ENCODE measurements around the gene CPNE5. TPM values are rescaled to one million over a fixed set of nuclear protein-coding genes. Genes with fewer than 3 reads are reported as not detected.

Gene CPNE5
- polyA plus RNA-seq, 1 of the 3 experiments (the other 2 are of a cell fraction): 0.30 TPM

- CTCF ChIA-PET: interaction anchor here (0.7 to 9.0 kb wide), 5 partner anchors 8 to 244 kb away, joined by 3 to 69 read pairs (median 21); no protein-coding TSS in a partner anchor
- H3K9me3 ChIP-seq: no peaks in the 10 kb centered on the region
- 84% methylated on average over 5 of the region's 5 CpGs for WGBS (ENCODE audit: low lambda C conversion rate)
Observed at GRCh38 chr6:36774331-36774730, 64.9 kb downstream of the CPNE5 start.

GRCh38 chr6:36772397-36772796 is 66.8 kb downstream of the CPNE5 start:
- H3K4me3 ChIP-seq (ENCODE audit: low read depth in 2 of 2, low read length in 1 of 2): no peak overlapping the region
- no peak overlapping the region for H2AFZ ChIP-seq (ENCODE audit: low read depth)
- H4K20me1 ChIP-seq (ENCODE audit: insufficient read depth): no peaks in the 10 kb centered on the region
- H3K9me2 ChIP-seq: no peaks in the 10 kb centered on the region
- H3K27ac ChIP-seq (ENCODE audit: low read depth in 2 of 2, low read length in 1 of 2): no peak overlapping the region
- no peaks in the 10 kb centered on the region for H3K9me3 ChIP-seq
- 94% methylated on average over 8 of the region's 8 CpGs for WGBS (ENCODE audit: low lambda C conversion rate)
- no peaks in the 10 kb centered on the region for H3K79me2 ChIP-seq (ENCODE audit: insufficient read depth)
- H3K4me2 ChIP-seq: no peak overlapping the region
- no peak overlapping the region for H3K9ac ChIP-seq
- ChIA-PET POLR2A (no interaction called here), CTCF (interaction anchor here (0.7 to 9.0 kb wide), 5 partner anchors 11 to 246 kb away, joined by 3 to 69 read pairs (median 5); no protein-coding TSS in a partner anchor)
- no peaks in the 10 kb centered on the region for H3K36me3 ChIP-seq (replicated peaks in 1 of 2; ENCODE audit: control insufficient read depth in 1 of 2, insufficient read depth in 2 of 2, low read length in 1 of 2)
- no peak for TF ChIP-seq PBX3 (IDR thresholded peaks at IDR 0.05)
- no peak for TF ChIP-seq MEF2A (IDR thresholded peaks at IDR 0.05; ENCODE audit: borderline replicate concordance, low read depth)
- TF ChIP-seq MXI1 (IDR thresholded peaks at IDR 0.05; ENCODE audit: low read depth, low read length): no peak
- no peak for TF ChIP-seq SMC3 (IDR thresholded peaks at IDR 0.05; ENCODE audit: low read depth, low read length)
- TF ChIP-seq IRF3 (IDR thresholded peaks at IDR 0.05; ENCODE audit: low read depth, low read length): no peak
- no peak for TF ChIP-seq ZBTB33 (IDR thresholded peaks at IDR 0.05; ENCODE audit: borderline replicate concordance, low read depth)
- no peak for TF ChIP-seq GATA2 (CRISPR knock-in tag; IDR thresholded peaks at IDR 0.05)
- TF ChIP-seq CHD2 (IDR thresholded peaks at IDR 0.05; ENCODE audit: low read length, partially characterized antibody): no peak
- no peak for TF ChIP-seq MAX (IDR thresholded peaks at IDR 0.05; ENCODE audit: low read depth)
- TF ChIP-seq FOXM1 (IDR thresholded peaks at IDR 0.05; ENCODE audit: low read depth): no peak
- no peak for TF ChIP-seq GABPA (IDR thresholded peaks at IDR 0.05; ENCODE audit: low read depth)
- TF ChIP-seq JUND (IDR thresholded peaks at IDR 0.05): no peak
- no peak for TF ChIP-seq RXRA (IDR thresholded peaks at IDR 0.05; ENCODE audit: borderline replicate concordance, low read depth)
- no peak for TF ChIP-seq YY1 (IDR thresholded peaks at IDR 0.05; ENCODE audit: low read depth)
- TF ChIP-seq NFIC (IDR thresholded peaks at IDR 0.05; ENCODE audit: borderline replicate concordance): no peak
- TF ChIP-seq REST (IDR thresholded peaks at IDR 0.05; ENCODE audit: low read depth, low read length): no peak
- no peak for TF ChIP-seq NRF1 (IDR thresholded peaks at IDR 0.05; ENCODE audit: low read depth, low read length)
- no peak for TF ChIP-seq POLR2AphosphoS5 (IDR thresholded peaks at IDR 0.05; ENCODE audit: low read depth, low read length)
- TF ChIP-seq EP300 (IDR thresholded peaks at IDR 0.05; ENCODE audit: borderline replicate concordance in 1 of 2, low read depth in 1 of 2, low read length in 1 of 2): no peak
- H3F3A ChIP-seq (replicated peaks; ENCODE audit: insufficient read depth): no peaks in the 10 kb centered on the region
- peaks cover 11 to 13% of the 10 kb centered on the region in 2 experiments; a peak in 3 of 4 replicates for H3K4me1 ChIP-seq (ENCODE audit: control insufficient read depth in 1 of 2, insufficient read depth in 2 of 2, low read depth in 1 of 2, low read length in 1 of 2)
- no peak for DNase-seq
- 0 out of 2 replicates have a peak, but pooled peaks cover 7% of the 10 kb centered on the region for H3K27me3 ChIP-seq (ENCODE audit: insufficient read depth)

More at GRCh38 chr6:36774331-36774730, 64.9 kb downstream of the CPNE5 start:
- Histone ChIP-seq H3K4me1 (ENCODE audit: control insufficient read depth in 1 of 2, insufficient read depth in 2 of 2, low read depth in 1 of 2, low read length in 1 of 2) (peaks cover 9% of the 10 kb centered on the region in 2 experiments; a peak in 3 of 4 replicates), H3K4me3 (ENCODE audit: low read depth in 2 of 2, low read length in 1 of 2) (no peak overlapping the region), H3K27ac (ENCODE audit: low read depth in 2 of 2, low read length in 1 of 2) (no peak overlapping the region), H3K36me3 (replicated peaks in 1 of 2; ENCODE audit: control insufficient read depth in 1 of 2, insufficient read depth in 2 of 2, low read length in 1 of 2) (no peaks in the 10 kb centered on the region), H3F3A (replicated peaks; ENCODE audit: insufficient read depth) (no peaks in the 10 kb centered on the region), H3K9ac (no peak overlapping the region), H3K9me2 (no peaks in the 10 kb centered on the region), H3K4me2 (no peak overlapping the region), H3K27me3 (ENCODE audit: insufficient read depth) (0 out of 2 replicates have a peak, but pooled peaks cover 7% of the 10 kb centered on the region), H2AFZ (ENCODE audit: low read depth) (no peak overlapping the region), H3K79me2 (ENCODE audit: insufficient read depth) (no peaks in the 10 kb centered on the region), H4K20me1 (ENCODE audit: insufficient read depth) (no peaks in the 10 kb centered on the region)
- DNase-seq: no peak
- TF ChIP-seq TAF1 (IDR thresholded peaks at IDR 0.05; ENCODE audit: borderline replicate concordance, low read depth, low read length) (no peak), TCF12 (IDR thresholded peaks at IDR 0.05) (no peak)
- POLR2A ChIA-PET: no interaction called here
